HG03095 (cell line): ENCODE results near the gene ZSCAN2.
A peak's percentile ranks its signal among the peaks of the same experiment; 100 is the strongest.
"Not testable (repeated sequence)": the region's sequence is repeated elsewhere in the genome, so short reads cannot be mapped to it uniquely, and the experiment has no call there.

Experiments used
- ATAC-seq: cut with Tn5 transposase; IDR thresholded peaks from one replicate; pipeline ENCODE4 v1.9.1; 2021; ENCODE audit warnings: moderate library complexity; ENCODE audit not compliant: unreplicated experiment

ZSCAN2 gene

DNA sequence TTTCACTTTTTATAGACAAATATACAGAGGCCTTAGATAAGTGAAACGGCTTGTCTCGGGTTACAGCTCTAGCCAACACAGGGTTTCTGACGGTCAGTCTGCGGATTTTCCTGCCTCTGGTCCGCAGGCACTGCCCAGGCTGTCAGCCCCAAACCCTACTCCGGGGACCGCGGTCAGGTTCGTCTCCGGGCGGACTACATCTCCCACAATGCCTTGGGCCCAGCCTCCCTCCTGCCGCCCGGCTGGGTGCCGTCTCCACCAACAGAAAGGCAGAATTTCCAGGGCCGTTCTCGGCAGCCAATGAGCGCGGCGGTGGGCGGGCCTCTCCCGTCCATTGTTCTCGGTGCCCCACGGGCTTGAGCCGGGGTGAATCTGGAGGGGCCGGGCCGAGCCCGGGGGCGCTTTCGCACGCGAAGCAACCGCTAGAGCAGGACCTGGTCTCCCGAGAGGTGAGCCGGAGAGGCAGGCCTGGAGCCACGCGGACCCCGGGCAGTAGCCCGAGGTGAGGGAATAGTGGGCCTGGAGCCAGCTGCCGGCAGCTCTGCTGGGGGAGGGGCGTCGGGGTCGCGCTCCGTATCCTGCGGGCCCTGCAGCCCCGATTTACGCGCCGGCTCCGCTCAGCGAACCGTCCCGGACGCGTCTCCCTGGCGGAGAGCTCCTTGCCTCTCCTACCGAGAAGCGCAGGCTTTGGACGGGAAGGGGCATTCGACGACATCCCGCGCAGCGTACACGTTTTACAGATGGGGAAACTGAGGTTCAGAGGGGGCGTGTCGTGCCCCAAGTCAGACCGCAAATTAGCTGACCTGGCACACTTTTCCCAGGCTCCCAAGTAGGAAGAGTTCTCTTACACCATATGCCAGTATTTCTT, at the start of gene ZSCAN2:
Gene ZSCAN2 (plus strand): TSS at position 323 of the 868 bp plus-strand sequence. CDS start 2,919 bp downstream, outside the sequence.
- peak; percentile 89 for ATAC-seq

DNA sequence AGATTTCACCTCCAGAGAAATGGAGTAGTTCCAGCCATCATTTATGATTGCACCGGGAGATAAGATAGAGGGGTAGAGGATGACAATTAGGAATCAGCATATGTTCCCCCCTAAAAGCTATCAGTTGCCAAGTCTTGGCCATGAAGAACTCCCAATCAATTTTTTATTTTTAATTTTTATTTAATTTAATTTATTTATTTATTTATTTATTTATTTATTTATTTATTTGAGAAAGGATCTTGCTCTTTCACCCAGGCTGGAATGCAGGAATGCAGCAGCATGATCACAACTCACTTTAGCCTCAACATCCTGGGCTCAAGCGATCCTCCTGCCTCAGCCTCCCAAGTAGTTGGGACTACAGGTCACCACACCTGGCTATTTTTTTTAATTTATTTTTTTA, 49.2 kb upstream of the ZSCAN2 start:
- ATAC-seq: not testable (repeated sequence)

DNA sequence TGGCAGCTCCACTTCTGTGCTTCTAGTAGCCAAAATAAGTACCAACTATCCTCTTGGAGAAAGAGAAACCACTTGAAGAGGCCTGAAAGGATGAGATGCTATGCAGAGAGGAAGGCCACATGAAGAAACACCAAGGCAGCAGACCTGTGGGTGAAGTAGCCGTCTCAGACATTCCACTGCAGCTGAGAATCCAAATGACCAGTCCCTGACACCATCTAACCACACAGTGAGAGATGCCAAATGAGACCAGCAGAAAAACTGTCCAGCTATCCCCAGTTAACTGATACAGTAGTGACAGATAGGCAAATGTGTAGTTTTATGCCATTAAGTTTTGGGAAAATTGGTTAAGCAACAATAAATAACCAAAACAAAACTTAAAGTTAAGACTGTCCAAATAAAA, 47.9 kb upstream of the ZSCAN2 start:
- no peak for ATAC-seq

GRCh38 chr15:84556690-84557089, 44.1 kb upstream of the ZSCAN2 start:
- not testable (repeated sequence) for ATAC-seq

- ATAC-seq: not testable (repeated sequence)
These were observed 32.8 kb upstream of the ZSCAN2 start for GRCh38 chr15:84568021-84568420.

DNA sequence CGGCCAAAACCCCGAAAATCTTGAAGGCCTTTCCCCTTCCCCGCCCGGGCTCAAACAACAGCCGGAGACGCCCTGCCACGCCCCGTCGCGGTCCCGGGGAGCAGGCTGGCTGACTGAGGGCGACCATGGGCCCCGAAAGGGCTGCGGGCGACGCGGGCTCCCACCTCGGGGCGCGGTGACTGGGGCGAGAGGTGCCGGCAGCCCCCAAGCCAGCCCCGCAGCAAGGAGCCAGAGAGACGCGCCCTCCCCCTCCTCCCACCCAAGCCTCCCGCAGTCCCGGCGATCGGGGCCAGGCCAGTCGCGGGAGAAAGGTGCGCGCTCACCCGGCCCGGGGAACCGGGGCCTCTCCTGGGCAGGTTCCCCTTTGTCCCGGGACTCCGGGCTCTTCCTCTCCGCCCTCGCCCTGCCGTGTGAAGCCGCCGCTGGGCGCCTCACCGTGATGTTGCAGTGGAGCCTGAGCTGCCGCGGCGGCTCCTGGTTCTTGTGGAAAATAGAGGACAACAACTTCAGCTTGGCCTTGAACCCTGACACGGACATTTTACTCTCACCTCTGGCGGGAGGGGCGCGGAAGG, 30.6 kb upstream of the ZSCAN2 start:
- ATAC-seq: peak; percentile 63

DNA sequence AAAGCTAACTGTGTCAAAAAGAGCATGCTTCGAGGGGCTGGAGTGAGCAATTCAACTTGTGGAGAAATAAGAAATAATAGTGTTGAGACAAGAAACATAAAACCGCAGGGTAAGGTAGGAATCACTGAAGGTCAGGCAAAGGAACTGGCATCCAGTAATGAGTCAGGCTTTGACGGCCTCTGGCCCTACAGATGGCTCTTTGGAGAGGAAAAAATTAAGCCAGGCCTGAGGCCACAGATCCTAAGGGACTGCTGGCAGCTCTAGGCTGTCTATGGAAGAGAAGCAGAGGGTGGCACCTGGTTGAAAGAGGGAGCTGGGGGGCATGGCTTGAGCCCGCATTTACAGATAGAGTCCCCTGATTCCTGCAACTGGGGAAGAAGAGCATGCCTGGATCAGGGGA, 28.6 kb upstream of the ZSCAN2 start:
- ATAC-seq: no peak

- no peak for ATAC-seq
These were observed 25.3 kb upstream of the ZSCAN2 start for GRCh38 chr15:84575493-84575892.

- not testable (repeated sequence) for ATAC-seq
These were observed 22.9 kb upstream of the ZSCAN2 start for GRCh38 chr15:84577891-84578290.

- not testable (repeated sequence) for ATAC-seq
These were observed 21.5 kb upstream of the ZSCAN2 start for GRCh38 chr15:84579261-84579721.

- not testable (repeated sequence) for ATAC-seq
These were observed 19.0 kb upstream of the ZSCAN2 start for GRCh38 chr15:84581676-84582428.

DNA sequence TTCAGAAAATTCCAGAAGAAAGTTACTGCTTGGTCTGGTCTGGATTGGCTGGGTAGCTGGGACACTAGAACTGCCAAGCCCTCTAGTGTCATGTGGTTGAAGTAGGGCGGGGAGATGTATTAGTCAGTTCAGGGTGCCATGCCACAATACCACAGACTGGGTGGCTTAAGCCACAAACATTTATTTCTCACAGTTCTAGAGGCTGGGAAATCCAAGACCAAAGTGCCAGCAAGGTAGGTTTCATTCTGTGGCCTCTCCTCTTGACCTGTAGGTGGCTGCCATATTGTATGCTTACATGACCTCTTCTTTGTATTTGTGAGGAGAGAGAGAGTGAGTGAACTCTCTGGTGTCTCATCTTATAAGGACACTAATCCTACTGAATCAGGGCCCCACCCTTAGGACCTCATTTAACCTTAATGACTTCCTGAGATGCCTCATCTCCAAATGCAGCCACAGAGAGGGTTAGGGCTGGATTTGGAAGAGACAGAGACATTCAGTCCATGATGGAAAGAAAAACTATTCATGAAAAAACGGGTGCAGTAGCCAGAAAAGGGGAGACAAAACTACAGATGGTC, 18.1 kb upstream of the ZSCAN2 start:
- ATAC-seq: no peak

DNA sequence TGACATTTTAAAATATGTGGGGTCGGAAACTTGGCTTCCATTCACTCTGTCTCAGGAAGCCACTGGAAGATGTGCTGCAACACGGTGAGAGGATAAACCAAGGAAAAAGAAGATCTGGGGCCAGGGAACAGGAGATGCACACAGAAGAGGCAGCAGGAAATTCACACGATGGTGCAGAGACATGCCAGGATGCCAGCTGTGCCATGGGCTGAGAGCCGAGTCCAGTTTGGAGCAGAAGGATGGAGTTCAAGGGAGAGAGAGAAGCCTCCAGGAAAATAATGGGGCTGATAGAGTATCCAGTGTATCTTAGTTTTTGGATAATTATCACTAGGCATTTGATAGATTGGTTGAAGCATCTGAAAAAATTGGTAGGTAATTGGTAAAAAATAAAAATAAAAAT, 16.9 kb upstream of the ZSCAN2 start:
- ATAC-seq: not testable (repeated sequence)

DNA sequence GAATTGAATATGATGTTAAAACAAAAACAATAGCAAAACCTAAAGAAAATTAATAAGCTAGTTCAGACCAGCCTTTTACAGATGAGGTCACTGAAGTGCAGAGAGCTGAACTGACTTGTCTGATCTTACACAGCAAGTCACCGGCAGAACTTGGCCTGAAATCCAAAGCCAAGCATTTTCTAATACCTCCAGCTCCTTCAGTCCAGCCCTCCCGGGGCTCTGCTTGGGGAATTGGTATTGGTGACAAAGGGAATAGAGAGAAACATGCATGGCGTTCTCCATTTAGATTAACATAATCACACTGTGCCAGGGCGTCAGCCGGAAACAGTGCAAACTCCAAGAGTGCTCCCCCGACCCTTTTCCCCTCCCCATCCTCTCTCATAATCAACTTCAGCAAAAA, 14.1 kb upstream of the ZSCAN2 start:
- ATAC-seq: no peak

DNA sequence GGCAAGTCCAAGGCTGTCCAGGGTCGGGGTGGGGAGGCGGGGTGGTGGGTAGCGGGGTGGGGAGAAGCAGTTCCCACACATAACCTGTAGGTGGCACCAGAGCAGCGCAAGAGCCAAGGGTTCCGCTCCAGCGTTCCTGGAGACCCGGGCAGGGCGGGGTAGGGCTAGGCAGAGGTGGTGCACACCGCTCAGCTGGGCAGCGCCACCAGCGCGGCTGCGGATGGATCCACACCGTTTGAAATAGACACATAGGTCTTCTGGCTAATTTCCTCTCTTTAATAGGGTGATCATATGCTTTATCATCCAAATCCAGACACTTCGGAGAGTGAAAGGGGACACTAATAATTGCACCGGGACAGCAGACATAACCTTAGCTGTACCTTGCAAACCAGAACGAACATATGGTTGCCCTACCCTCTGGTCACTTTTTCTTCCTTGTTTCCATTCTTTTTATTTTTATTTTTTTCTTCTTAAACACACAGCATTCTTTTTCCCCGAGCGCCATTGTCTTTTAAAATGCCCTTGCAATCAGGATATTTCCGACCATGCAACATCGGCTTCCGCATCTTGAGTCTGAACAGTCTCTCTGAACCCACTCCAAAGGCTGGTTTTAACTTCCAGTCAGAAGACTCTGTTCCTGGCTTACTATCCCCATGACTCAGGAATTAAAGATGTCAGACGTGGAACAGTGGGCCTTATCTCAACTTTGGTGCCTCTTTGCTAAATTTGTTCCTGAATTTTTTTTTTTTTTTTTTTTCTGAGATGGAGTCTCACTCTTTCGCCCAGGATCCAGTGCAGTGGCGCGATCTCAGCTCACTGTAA, 12.5 kb upstream of the ZSCAN2 start:
- peak; percentile 93 for ATAC-seq

DNA sequence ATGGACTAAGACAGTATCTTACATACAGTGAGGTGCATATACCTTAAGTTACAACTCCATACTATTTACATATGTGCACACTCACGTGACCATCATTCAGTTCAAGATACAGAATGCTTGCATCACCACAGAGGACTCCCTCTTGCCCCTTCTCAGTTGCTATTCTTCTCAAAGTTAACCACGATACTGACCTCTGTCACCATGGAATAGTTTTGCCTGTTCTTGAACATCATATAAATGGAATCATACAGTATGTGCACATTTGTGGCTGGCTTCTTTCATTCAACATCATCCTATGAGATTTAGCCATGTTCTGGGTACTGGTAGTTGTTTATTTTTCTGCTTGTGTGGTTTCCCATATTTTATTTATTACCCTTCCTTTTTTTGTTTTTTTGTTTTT, 10.4 kb upstream of the ZSCAN2 start:
- no peak for ATAC-seq

GRCh38 chr15:84591815-84592214, 9.0 kb upstream of the ZSCAN2 start:
- no peak for ATAC-seq

GRCh38 chr15:84594617-84595290, 6.1 kb upstream of the ZSCAN2 start:
- ATAC-seq: no peak

- ATAC-seq: no peak
These were observed 5.1 kb upstream of the ZSCAN2 start for GRCh38 chr15:84595660-84596059.

DNA sequence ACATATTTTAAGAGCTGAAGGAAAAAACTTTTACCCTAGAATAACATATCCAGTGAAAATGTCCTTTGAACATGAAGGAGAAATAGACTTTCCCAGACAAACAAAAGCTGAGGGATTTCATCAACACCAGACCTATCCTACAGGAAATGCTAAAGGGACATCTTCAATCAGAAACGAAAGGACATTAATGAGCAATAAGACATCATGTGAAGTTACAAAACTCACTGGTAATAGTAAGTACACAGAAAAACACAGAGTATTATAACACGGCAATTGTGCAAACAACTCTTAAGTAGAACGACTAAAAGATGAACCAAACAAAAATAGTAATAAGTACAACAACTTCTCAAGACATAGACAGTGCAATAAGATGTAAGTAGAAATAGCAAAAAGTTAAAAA, 3.5 kb upstream of the ZSCAN2 start:
- ATAC-seq: no peak
